GM12874 (cell line): ENCODE measurements around the gene CCDC106.

Experiments used
- CTCF ChIP-seq: IDR thresholded peaks from 2 replicates; pipeline ENCODE4 v1.5.1; 2011; ENCODE audit warnings: low read depth, mild to moderate bottlenecking, control low read depth, low read length, moderate library complexity; ENCODE audit not compliant: insufficient read depth

The CCDC106 gene

GRCh38 chr19:55696301-55697068 is 48.5 kb downstream of the CCDC106 start:
- TF ChIP-seq CTCF, result no peak

GRCh38 chr19:55697069-55697440 is 49.0 kb downstream of the CCDC106 start:
- TF ChIP-seq CTCF, result no peak

GRCh38 chr19:55697698-55698097 is 49.7 kb downstream of the CCDC106 start:
- no peak for TF ChIP-seq CTCF

- no peak for TF ChIP-seq CTCF
Measured at GRCh38 chr19:55698256-55698655, 50.2 kb downstream of the CCDC106 start.

- no peak for TF ChIP-seq CTCF
Measured at GRCh38 chr19:55699221-55699620, 51.2 kb downstream of the CCDC106 start.

- TF ChIP-seq CTCF, result no peak
Measured at GRCh38 chr19:55700813-55701212, 52.8 kb downstream of the CCDC106 start.

- no peak for TF ChIP-seq CTCF
Measured at GRCh38 chr19:55702131-55702627, 54.2 kb downstream of the CCDC106 start.
